ENCODE measurements around the gene ZNF727.

- TF ChIP-seq NFRKB (IDR thresholded peaks at IDR 0.05) (no peak), HDGF (IDR thresholded peaks at IDR 0.05; ENCODE audit: borderline replicate concordance) (no peak), L3MBTL2 (conservative IDR thresholded peaks at IDR 0.05) (no peak), FOXM1 (IDR thresholded peaks at IDR 0.05; ENCODE audit: borderline replicate concordance) (no peak)
These were observed 33.4 kb downstream of the ZNF727 start for GRCh38 chr7:64078699-64078994.
